GM20431 (cell line): ENCODE results near the gene PCDH1.
"Not testable (repeated sequence)": the region's sequence is repeated elsewhere in the genome, so short reads cannot be mapped to it uniquely, and the experiment has no call there.

Source experiments
- in situ Hi-C: fragments of 300-500 bp; cut with MseI, MboI; formaldehyde crosslinking; loops from one replicate; pipeline ENCODE4 v1.15.0; 2020; ENCODE audit warnings: low sequenced_read_pairs; ENCODE audit not compliant: unreplicated experiment

The PCDH1 gene

DNA sequence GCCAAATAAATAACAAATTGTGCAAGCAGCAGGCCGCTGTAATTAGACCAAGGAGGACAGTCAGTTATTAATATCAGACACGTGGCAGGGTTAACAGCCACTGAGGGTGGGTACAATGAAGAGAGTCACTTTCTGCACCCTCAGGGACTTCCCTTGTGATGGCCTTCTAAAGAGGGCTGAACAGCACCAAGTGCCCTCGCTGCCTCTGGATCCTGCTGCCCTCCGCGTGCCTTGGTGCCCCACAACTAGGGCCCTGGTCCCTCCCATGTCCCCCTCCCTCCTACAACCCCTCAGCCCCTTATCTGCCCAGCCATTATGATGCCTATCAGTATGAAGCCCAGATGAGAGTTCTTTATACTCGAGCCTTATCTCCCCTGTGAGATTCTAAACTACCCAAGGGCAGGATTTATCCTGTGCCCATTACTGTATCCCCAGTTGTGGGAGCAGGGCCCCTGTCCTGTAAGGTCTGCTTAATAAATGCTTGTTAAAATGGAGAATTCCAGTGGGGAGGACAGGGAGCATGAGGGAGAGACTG lies 37.3 kb downstream of the PCDH1 start:
- in situ Hi-C loops: no loop called here

DNA sequence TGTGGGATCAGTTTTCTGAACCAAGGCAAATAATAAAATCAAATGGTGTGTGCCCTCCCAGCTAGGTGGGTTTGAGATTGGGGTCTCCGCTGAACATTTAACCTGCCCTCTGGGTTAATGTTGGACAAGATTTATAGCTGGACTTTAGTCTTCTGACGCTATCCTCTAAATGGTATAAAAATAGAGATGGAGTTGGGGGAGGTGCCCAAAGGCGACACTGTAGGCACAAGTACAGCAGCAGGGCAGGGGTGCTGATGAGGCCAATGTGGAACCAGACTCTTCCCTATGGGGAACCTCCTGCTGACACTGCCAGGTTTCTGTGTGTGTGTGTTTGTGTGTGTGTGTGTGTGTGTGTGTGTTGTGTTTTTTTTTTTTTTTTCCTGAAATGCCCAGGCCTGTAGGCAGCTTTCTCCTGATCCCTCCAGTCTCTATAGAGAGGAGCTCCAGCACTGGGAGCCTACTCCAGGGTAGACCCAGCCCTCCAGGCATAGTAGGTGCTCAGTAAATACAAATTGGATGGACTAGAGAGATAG lies 37.9 kb downstream of the PCDH1 start:
- in situ Hi-C loops: no loop called here

DNA sequence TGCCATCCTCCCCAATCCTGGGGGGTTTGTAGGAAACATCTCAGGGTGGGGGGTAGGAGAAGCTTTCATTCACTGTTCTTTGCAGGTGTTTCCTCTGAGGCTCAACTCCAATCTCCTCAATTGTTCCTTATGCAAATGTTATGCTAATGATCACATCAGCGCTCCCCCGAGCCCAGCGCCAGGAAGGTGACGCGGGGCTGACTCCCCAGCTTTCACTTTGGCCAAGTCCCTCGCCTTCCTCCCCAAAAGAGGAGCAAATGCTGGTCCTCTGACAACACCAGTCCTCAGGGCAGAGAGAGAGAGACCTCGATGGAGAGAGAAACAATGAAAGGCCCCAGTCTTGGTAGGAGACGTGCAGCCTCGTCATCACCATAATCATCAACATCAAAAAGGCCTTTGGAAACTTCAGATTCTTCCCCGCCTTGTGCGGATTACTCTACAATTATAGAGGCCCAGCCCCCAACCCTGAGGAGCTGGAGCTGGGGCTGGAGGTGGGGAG lies 39.1 kb downstream of the PCDH1 start:
- in situ Hi-C loops: no loop called here

DNA sequence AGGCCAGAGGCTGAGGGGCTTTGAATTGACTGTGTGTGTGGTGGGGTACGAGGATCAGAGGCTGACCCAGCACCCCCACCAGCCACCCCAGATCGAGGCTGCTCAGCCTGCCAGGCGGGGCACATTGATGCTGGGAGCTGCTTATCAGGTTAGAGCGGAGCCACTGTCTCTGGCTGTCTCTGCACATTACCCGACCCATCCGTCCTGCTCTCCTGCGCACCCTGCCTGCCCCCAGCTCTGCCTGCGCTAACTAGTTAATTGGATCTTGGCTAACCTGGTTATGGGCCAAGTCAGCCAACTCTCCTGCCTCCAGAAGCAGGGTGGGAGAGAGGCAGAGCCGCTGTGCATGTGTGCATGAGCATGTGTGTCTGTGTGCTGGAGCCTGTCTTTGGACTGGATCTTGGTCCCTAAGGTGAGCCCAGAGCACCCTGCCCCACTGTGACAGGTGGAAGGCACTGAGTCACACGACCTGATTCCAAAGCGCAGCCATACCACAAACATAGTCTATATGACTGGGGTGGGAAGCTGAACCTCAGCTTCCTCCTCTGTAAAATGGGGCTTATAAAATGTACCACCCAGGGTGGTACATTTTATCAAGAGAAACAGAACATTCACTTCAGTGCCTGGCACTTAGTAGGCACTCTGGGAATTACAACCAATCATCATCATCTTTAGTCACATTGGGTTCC lies 39.7 kb downstream of the PCDH1 start:
- in situ Hi-C loops: no loop called here

DNA sequence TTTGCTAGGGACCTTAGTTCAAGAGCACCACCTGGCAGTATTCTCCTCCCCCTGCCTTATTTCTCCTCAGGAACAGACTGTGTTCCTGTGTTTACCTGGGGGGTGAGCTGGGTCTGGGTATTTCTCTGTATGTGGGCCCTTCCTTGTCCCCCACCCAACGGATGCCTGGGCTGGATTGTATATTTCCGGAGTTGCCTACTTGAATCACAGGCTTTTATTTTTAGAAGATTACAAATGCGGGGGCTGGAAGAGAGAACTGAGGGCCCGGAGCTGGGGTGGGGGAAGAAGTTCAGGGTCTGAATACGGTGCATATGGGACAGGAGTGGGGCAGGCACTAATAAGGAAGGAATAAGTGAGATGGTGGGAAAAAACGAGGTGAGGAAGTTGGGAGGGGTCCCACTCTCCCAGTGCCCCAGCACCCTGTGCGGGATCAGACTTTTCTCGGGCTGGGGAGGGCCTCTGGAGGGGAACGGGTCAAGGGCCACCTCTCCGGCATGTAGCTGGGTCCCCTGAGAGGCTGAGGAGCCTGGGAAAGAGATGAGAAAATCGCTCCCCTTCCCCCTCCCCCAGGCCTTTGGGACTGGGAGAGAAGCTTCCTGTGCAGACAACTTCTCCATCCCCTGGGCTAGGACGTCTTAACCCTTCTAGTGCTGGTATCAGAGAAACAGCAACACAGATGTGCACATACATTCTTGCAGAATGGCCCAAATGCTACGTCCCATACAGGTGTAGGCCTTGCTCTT lies 42.1 kb downstream of the PCDH1 start:
- in situ Hi-C loops: no loop called here

DNA sequence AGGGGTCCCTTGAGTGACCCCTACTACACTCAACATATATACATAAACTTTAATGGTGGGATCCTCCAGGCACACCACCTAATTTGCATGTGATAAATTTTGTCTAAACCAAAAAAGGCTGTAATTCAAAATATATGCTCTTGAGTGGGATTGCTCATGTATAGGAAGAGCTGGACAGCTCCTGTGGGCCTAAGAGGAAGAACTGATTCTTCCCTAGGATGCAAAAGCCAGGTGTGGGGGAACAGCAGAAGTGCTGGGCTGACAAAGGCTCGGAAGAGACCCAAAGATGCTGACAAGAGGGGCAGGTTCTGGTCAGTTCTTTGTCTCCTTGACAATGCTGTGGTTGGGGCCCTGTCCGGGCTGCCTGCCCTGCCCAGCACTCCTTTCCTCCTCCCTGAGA lies 43.9 kb downstream of the PCDH1 start:
- in situ Hi-C loops: no loop called here

DNA sequence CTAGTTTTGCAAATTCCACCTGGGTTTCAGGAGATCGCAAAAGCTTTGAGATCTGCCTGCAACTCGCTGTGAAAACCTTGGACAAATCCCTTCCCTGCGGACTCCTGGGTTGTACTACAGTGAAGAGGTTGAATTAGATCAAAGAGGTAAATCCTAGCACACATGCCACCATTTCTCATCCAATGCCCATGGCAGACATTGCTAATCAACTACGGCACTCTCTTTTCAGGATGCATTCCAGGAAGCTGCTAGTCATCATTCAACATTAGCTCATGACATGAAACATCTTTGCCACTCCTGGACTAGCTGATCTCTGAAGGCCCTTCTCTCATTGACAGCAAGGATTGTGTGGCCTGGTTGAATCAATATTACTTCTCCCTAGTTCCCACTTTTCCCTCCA lies 46.1 kb downstream of the PCDH1 start:
- in situ Hi-C loops: no loop called here

DNA sequence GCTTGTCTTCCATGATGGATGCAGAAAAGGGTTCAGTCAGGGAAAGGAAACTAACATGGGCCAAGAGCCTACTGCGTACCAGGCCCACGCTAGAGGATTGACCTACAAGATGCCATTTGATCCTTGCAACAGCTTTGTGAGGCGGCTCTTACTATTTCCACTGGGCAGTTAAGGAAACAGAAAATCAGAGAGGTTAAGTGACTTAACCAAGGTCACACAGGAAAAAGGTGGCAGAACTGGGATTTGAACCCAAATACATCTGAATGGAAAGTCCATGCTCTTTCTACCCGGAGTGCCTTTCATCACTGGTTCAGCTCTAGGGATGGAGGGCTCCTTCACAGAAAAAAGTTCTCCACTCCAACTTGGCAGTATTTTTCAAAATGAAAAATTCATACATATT lies 50.0 kb downstream of the PCDH1 start:
- in situ Hi-C loops: no loop called here

DNA sequence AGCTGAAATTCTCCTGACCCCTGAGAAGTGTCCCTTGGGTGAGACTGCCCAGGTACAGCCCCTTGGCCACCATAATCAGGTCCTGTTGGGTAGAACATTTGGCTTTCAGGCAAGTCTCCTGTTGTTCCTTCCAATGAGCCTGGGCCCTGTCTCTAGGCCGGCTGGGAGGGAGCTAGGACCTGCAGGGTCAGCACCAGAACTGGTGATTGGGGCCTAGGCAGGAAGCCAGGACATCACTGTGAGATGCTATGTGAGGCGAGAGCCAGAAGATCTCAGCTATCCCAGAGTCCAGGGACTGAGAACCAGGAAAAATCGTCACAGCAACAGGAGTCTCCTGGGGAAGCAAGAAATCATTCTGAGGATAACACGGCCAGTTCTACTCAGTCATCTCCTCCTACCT lies 51.5 kb downstream of the PCDH1 start:
- in situ Hi-C loops: no loop called here

DNA sequence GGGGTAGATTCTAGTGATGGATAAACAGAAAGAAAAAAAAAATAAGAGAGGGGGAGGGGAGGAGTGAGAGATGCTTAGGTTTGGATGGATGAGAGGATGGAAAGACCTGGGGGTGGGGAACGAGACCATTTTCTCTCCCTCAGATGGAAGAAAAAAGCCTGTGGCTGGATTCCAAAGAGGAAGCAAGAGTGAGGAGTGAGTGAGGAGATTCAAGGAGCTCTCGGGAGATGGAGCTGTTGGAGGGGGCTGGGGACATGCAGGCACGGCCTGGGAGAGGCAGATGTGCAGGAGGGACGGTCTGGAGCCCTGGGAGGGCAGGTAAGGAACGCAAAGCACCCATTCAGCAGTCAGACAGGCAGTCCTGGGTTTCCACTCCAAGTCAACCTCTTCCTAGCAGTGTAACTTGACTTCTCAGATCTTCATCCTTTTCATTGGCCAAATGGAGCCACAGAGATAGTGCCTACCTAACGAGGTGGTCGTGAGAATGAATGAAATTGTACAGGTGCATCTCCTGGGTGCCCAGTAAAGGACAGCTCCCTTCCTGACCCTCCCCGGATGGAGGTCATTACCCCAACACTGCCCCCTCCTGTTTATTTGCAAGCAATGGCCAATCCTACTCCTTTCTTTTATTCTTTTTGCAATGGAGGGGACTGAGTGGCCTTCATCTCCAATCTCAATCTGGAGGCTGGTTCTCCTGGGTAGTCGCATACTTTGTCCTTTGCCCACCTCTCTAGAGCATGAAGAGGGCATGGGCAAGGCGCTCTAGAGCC lies 52.2 kb downstream of the PCDH1 start:
- in situ Hi-C loops: no loop called here

DNA sequence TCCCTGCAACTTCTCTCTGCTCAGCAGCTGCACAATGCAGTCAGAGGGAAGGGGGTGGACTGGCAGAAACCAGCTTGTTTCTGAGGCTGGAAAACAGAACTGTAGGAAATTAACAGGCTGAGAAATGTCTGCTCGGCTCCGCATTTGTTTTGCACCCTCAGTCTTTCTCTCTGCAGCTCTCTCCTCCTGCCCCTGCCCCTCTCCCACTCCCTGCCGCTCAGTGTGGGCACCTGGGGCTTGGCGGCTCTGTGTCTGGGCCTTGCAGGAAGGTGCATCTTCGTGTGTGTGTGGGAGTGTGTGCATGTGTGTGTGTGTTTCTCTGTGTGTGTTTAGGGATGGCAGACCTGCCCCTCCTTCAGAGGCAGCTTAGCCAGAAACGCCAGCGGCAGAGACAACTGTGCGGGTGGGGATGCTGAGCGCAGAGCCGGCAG lies 53.0 kb downstream of the PCDH1 start:
- in situ Hi-C loops: no loop called here

DNA sequence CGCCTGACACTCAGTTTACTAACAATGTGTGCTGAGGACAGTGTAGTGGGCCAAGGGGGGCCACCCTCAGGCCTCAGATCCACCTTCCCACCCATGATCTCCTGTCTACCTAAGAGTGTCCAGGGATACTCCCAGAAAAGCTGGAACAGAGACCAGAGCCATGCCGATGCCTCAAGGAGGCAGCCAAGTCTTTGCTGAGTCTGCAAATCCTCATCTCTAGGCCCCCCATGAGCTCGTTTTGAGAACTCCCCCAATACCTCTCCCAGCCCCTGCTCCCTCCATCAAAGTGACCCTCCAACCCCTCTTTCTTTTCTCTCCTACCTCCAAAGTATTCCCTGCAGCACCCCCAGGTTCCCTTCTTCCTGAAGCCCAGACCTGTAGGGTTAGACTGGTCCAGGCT lies 53.5 kb downstream of the PCDH1 start:
- in situ Hi-C loops: no loop called here

DNA sequence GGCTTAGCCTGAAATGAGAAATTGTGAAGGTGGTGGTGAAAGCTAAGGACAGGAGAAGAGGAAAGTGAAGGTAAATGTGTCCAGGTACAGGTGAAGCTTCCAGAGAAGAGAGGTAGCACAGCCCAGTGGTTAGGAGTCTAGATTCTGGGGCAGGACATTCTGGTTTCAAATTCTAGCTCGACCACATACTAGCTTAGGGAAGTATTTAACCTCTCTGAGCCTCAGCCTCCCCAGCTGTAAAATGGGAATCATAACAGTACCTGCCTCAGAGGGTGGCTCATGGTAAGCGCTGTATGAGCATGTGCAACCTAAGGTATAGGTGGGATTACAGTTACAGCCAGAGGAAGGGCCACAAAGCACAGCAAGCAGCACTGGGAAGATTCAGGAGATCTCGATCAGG lies 55.2 kb downstream of the PCDH1 start:
- in situ Hi-C loops: no loop called here

DNA sequence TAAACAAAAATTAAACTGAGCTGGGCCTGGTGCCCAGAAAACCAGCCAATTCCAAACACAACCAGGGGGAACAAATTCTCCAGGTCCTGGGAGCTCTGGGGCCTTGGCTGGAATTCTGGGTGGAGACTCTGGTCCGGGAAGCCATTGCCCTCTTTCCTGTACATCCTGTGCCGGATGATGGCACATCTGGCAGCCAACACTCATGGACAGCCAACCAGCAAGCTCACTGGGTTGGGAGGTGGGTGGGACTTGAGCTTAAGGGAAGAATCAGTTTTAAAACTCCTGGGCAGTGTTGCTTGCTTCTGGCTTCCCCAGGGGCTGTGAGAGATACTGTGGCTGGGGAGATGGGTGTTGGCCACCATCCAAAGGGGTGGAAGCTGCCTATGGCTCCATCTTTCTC lies 56.1 kb downstream of the PCDH1 start:
- in situ Hi-C loops: no loop called here

DNA sequence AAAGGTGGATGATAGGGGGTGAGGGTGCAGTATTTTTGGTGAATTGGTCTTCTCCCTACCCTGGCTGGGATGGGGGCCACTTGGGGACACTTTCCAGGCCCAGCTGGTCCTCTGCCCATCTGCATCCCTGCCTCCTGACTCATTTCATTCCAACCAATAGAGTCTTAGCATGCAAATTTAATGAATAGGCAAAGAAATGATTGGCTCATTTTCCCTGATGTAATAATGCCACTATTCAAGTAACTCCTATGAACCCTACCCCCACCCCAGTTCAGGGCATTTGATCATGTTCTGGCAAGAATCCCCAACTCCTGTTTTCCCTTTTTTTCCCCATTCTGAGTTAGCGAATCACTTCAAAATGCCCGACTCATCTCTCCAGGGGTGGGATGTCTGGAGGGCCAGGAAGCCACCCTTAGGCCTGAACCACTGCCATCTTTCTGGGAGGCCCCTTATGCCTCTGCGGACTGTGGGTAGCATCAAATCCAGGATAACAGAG lies 56.7 kb downstream of the PCDH1 start:
- in situ Hi-C loops: no loop called here

DNA sequence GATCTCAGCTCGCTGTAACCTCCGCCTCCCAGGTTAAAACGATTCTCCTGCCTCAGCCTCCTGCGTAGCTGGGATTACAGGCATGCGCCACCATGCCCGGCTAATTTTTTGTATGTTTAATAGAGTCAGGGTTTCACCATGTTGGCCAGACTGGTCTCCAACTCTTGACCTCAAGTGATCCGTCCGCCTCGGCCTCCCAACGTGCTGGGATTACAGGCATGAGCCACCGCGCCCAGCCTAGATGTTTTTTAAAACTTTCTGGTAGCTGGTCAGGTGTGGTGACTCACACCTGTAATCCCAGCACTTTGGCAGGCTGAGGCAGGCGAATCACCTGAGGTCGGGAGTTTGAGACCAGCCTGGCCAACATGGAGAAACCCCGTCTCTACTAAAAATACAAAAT lies 57.5 kb downstream of the PCDH1 start:
- in situ Hi-C loops: not testable (repeated sequence)

DNA sequence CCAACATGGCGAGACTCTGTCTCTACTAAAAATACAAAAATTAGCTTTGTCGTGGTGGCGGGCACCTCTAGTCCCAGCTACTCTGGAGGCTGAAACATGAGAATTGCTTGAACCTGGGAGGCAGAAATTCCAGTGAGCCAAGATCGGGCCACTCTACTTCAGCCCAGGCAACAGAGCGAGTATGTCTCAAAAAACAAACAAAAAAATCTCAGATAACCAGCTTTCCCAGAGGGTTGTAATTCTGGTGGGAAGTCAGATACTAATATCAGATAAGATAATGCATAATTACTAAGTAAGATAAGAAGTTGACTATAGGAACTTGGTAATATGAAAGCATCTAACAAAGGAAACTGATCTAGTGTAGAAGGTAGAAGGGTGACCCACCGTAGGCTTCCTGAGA lies 60.6 kb downstream of the PCDH1 start:
- in situ Hi-C loops: no loop called here

DNA sequence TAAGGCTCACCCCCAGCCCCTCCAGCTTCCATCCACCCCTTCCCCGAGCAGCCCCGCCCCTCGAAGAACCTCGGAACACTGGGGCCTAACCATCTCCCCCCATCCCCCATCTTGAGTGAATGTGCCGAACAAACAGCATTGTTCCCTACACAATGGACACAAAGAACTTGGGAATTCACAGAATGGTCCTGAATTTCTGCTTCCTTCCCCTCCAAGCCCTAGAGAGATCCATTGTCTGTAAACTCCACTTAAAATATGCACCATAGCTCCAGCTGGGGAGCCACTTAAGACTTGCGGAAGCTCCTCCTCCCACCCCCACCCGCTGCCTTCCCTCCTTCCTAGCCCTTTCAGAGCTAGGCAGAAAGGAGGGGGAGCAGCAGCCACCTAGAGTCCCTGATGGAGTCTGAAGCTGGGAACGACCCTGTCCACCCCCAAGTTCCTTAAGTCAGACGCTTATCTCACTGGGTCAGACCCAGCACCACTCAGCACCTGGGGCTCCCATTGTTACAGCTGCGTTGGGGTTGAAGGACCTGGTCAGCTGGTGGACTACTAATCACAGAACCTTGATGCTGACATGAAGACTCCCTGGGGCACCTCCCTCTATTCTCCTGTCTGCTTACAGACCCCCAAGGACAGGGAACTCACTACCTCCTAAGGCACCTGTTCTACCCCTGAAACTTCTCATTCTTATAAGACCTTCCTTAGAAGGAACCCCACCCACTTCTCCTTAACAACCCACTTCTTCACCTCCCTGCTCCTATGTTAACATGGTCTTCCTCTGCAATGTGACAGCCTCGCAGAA lies 61.4 kb downstream of the PCDH1 start:
- in situ Hi-C loops: no loop called here

DNA sequence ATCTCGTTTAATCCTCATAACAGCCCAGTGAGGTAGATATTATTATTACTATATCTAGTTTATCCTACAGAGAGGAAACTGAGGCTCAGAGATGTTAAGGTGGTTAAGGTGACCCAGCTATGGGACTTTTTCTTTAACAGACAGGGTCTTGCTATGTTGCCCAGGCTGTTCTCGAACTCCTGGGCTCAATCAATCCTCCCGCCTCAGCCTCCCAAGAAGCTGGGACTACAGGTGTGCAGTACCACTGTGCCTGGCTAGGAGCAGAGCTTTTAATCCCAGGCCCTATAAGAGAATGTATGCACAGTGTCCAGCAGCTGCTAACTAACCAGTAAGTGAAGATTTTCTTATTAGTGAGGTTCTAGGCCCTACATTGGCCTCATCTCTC lies 62.4 kb downstream of the PCDH1 start:
- in situ Hi-C loops: no loop called here
